ENCODE results near the gene PJA1. TPM values are rescaled to one million over a fixed set of nuclear protein-coding genes. Genes with fewer than 3 reads are reported as not detected.

Gene PJA1
- total and polyA plus RNA-seq, 2 donors (not counting 3 experiments of a cell fraction or from before 2014, with no cell fraction given) = 8.2 to 16.1 TPM

DNA sequence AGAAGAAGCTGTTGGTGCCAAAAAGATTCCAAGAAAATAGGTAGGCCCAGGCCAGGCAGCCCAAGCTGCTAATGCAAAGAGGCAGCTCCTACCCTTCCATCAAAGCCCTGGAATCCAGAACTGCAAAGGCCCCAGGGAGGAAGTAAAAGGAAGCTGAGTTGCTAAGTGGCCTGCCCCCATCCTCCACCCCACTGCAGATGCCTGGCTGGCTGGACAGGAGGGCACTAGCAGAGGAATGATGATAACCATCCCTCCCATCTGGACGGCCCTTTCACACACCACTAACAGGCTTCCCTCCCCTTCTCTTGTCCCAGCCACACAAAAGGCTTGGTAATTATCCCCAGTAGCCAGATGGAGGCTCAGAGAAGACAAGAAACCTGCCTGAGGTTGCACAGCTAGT, 32.4 kb upstream of the PJA1 start:
- CTCF ChIA-PET = no interaction called here
- H3K27me3 ChIP-seq (ENCODE audit: control insufficient read depth in 2 of 2, insufficient read depth in 2 of 2, low read length in 2 of 2) = no peaks in the 10 kb centered on the region
- no peaks in the 10 kb centered on the region for H4K20me1 ChIP-seq (replicated peaks; ENCODE audit: control insufficient read depth, extremely low read depth, insufficient read depth, low read length)
- no peak overlapping the region for H3K4me2 ChIP-seq (ENCODE audit: insufficient read depth, low read length)
- no peak for FAIRE-seq
- H3K4me3 ChIP-seq (replicated peaks in 1 of 3; ENCODE audit: insufficient read depth in 1 of 3, low read depth in 1 of 3, low read length in 3 of 3) = no peak overlapping the region
- dilution Hi-C loops (cut with MboI; ENCODE audit: extremely low pct_ligation_motif_present, low sequenced_read_pairs) = no loop called here
- H3K9me3 ChIP-seq (replicated peaks; ENCODE audit: control insufficient read depth, insufficient read depth, low read length) = no peaks in the 10 kb centered on the region
- TF ChIP-seq, protein P1, sequence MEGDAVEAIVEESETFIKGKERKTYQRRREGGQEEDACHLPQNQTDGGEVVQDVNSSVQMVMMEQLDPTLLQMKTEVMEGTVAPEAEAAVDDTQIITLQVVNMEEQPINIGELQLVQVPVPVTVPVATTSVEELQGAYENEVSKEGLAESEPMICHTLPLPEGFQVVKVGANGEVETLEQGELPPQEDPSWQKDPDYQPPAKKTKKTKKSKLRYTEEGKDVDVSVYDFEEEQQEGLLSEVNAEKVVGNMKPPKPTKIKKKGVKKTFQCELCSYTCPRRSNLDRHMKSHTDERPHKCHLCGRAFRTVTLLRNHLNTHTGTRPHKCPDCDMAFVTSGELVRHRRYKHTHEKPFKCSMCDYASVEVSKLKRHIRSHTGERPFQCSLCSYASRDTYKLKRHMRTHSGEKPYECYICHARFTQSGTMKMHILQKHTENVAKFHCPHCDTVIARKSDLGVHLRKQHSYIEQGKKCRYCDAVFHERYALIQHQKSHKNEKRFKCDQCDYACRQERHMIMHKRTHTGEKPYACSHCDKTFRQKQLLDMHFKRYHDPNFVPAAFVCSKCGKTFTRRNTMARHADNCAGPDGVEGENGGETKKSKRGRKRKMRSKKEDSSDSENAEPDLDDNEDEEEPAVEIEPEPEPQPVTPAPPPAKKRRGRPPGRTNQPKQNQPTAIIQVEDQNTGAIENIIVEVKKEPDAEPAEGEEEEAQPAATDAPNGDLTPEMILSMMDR (IDR thresholded peaks at IDR 0.05; ENCODE audit: extremely low read depth in 1 of 2, insufficient read depth in 1 of 2, low read depth in 1 of 2, low read length in 2 of 2) = no peak
- no peak for TF ChIP-seq MYC (IDR thresholded peaks at IDR 0.05; ENCODE audit: low read depth, low read length)
- no peak for TF ChIP-seq FOS (IDR thresholded peaks at IDR 0.05; ENCODE audit: borderline replicate concordance, insufficient read depth, low read length)
- no peak for TF ChIP-seq EZH2 (IDR thresholded peaks at IDR 0.05; ENCODE audit: borderline replicate concordance, low read depth, low read length, severe bottlenecking)
- no peak for TF ChIP-seq GATA2 (IDR thresholded peaks at IDR 0.05; ENCODE audit: insufficient read depth, insufficient read length, low read depth, low read length)
- TF ChIP-seq POLR2AphosphoS5 (IDR thresholded peaks at IDR 0.05; ENCODE audit: insufficient read depth, low read depth, low read length) = no peak
- TF ChIP-seq JUN (IDR thresholded peaks at IDR 0.05; ENCODE audit: borderline replicate concordance, insufficient read depth, insufficient read length, low read depth) = no peak
- TF ChIP-seq POLR2A (IDR thresholded peaks at IDR 0.05; ENCODE audit: low read depth, low read length) = no peak
- TF ChIP-seq, protein P2, sequence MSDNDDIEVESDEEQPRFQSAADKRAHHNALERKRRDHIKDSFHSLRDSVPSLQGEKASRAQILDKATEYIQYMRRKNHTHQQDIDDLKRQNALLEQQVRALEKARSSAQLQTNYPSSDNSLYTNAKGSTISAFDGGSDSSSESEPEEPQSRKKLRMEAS (IDR thresholded peaks at IDR 0.05; ENCODE audit: insufficient read depth, insufficient read length) = no peak
- H3K9ac ChIP-seq (replicated peaks; ENCODE audit: extremely low read depth, insufficient read depth, low read length) = no peak overlapping the region
- intact Hi-C loops (cut with micrococcal nuclease) = no loop called here
- DNase-seq (ENCODE audit: low read depth, low spot score) = no peak
- H3K9me1 ChIP-seq (replicated peaks; ENCODE audit: control insufficient read depth, extremely low read depth, insufficient read depth, low read length) = no peaks in the 10 kb centered on the region
- POLR2A ChIA-PET = no interaction called here
- H2AFZ ChIP-seq (ENCODE audit: low read depth, low read length) = no peak overlapping the region
- H3K79me2 ChIP-seq (ENCODE audit: control insufficient read depth, insufficient read depth, low read length) = no peaks in the 10 kb centered on the region
- no peaks in the 10 kb centered on the region for H3K36me3 ChIP-seq (ENCODE audit: control insufficient read depth in 2 of 2, extremely low read depth in 1 of 2, insufficient read depth in 2 of 2, low read length in 2 of 2)
- H3K4me1 ChIP-seq (ENCODE audit: control insufficient read depth, extremely low read depth, insufficient read depth, low read length) = no peaks in the 10 kb centered on the region
- H3K27ac ChIP-seq (ENCODE audit: insufficient read depth, low read depth, low read length) = no peak overlapping the region
- BruUV-seq (replicated peaks) = no TSS peak
